Colonic mucosa (tissue), 4 donors: ENCODE data around the gene EMC1. TPM values are rescaled to one million over a fixed set of nuclear protein-coding genes. Genes with fewer than 3 reads are reported as not detected.
"Not testable (repeated sequence)": the region's sequence is repeated elsewhere in the genome, so short reads cannot be mapped to it uniquely, and the experiment has no call there.

Experiments
- DNase-seq: peaks from one replicate; pipeline ENCODE4 v3.0.0-alpha.2; 2020
- H3K27ac ChIP-seq: fragments of 200-600 bp; one replicate; pipeline ENCODE4 v1.8.0; 2021
- H3K27me3 ChIP-seq: fragments of 200-600 bp; one replicate; pipeline ENCODE4 v1.8.0; 2021
- H3K36me3 ChIP-seq: fragments of 200-600 bp; one replicate; pipeline ENCODE4 v1.8.0; 2021
- H3K4me1 ChIP-seq: fragments of 200-600 bp; one replicate; pipeline ENCODE4 v1.8.0; 2021; ENCODE audit warnings: mild to moderate bottlenecking
- H3K4me3 ChIP-seq: fragments of 200-600 bp; one replicate; pipeline ENCODE4 v1.8.0; 2021
- H3K9ac ChIP-seq, 2 donors: one replicate each; pipeline ENCODE4 v1.7.0; 2013; ENCODE audit warnings: control low read depth in 2 of 2, low read depth in 2 of 2, low read length in 2 of 2
- H3K9me3 ChIP-seq: fragments of 200-600 bp; one replicate; pipeline ENCODE4 v1.8.0; 2021
- CTCF ChIP-seq: fragments of 200-600 bp; IDR thresholded peaks from one replicate; pipeline ENCODE4 v1.8.0; 2022; ENCODE audit warnings: antibody characterized with exemption, mild to moderate bottlenecking
- intact Hi-C: fragments of 100-400 bp; cut with DNase I; formaldehyde crosslinking; loops from one replicate; pipeline ENCODE4 v1.14.1; 2022
- total RNA-seq, 2 donors: library from RNA; stranded (reverse); fragmentation: NEBNext Ultra II Directional in 1 of 2; extraction: Animal tissue kit (Norgen Biotek cat#: 25700) in 1 of 2; gene quantifications; one replicate each; pipeline ENCODE4 v1.2.1, GENCODE V29; 2021
- donor health status: healthy.
- donor health status: DM: no; HTN: no; CAD: no.
- donor health status: DM: no; HTN: no; CAD: no.

Gene EMC1
- total RNA-seq, 2 donors from 2014 or later: 35.3 to 51.1 TPM

GRCh38 chr1:19262047-19262446 lies 10.7 kb upstream of the EMC1 start:
- Histone ChIP-seq H3K4me1 (no peaks in the 10 kb centered on the region), H3K27me3 (no peaks in the 10 kb centered on the region), H3K27ac (no peak overlapping the region), H3K4me3 (no peak overlapping the region), H3K9me3 (no peaks in the 10 kb centered on the region), H3K36me3 (no peaks in the 10 kb centered on the region), H3K9ac (no peak overlapping the region)
- no peak for TF ChIP-seq CTCF
- no peak for DNase-seq
- intact Hi-C loops: no loop called here

GRCh38 chr1:19260211-19261138 lies 9.2 kb upstream of the EMC1 start:
- no peaks in the 10 kb centered on the region for H3K4me1 ChIP-seq
- peak overlapping the region; percentile 12 for H3K27ac ChIP-seq
- no peak overlapping the region for H3K4me3 ChIP-seq
- peak; percentile 58 for DNase-seq
- no peaks in the 10 kb centered on the region for H3K27me3 ChIP-seq
- intact Hi-C loops: no loop called here
- TF ChIP-seq CTCF: no peak
- no peaks in the 10 kb centered on the region for H3K9me3 ChIP-seq
- H3K9ac ChIP-seq: no peak overlapping the region
- H3K36me3 ChIP-seq: no peaks in the 10 kb centered on the region

GRCh38 chr1:19258353-19258752 lies 7.0 kb upstream of the EMC1 start:
- Histone ChIP-seq H3K9ac (no peak overlapping the region), H3K4me1 (peaks cover under 1% of the 10 kb centered on the region), H3K4me3 (no peak overlapping the region), H3K27me3 (no peaks in the 10 kb centered on the region), H3K27ac (no peak overlapping the region), H3K9me3 (no peaks in the 10 kb centered on the region), H3K36me3 (no peaks in the 10 kb centered on the region)
- TF ChIP-seq CTCF: no peak
- DNase-seq: no peak
- intact Hi-C loops: no loop called here

- TF ChIP-seq CTCF: no peak
Observed at GRCh38 chr1:19257178-19257914, 6.0 kb upstream of the EMC1 start.

GRCh38 chr1:19256301-19256700 lies 5.0 kb upstream of the EMC1 start:
- DNase-seq, H3K27me3 ChIP-seq, H3K9me3 ChIP-seq, H3K4me3 ChIP-seq, H3K9ac ChIP-seq, H3K27ac ChIP-seq, H3K36me3 ChIP-seq, intact Hi-C loops: not testable (repeated sequence)
- H3K4me1 ChIP-seq: peaks cover 12% of the 10 kb centered on the region

More at GRCh38 chr1:19257178-19257914, 6.0 kb upstream of the EMC1 start:
- H3K9ac ChIP-seq: no peak overlapping the region
- no peak for DNase-seq
- no peaks in the 10 kb centered on the region for H3K9me3 ChIP-seq
- H3K36me3 ChIP-seq: no peaks in the 10 kb centered on the region
- intact Hi-C loops: no loop called here
- no peak overlapping the region for H3K27ac ChIP-seq
- peaks cover 10% of the 10 kb centered on the region for H3K4me1 ChIP-seq
- no peaks in the 10 kb centered on the region for H3K27me3 ChIP-seq
- H3K4me3 ChIP-seq: no peak overlapping the region

GRCh38 chr1:19255288-19255687 lies 4.0 kb upstream of the EMC1 start:
- intact Hi-C loops: no loop called here
- no peak for TF ChIP-seq CTCF
- DNase-seq: no peak
- H3K9me3 ChIP-seq: no peaks in the 10 kb centered on the region
- H3K36me3 ChIP-seq: no peaks in the 10 kb centered on the region
- H3K27ac ChIP-seq: no peak overlapping the region
- H3K27me3 ChIP-seq: no peaks in the 10 kb centered on the region
- H3K4me1 ChIP-seq: peaks cover 19% of the 10 kb centered on the region
- no peak overlapping the region for H3K9ac ChIP-seq
- H3K4me3 ChIP-seq: no peak overlapping the region
